ENCODE measurements around the gene PRPF4. TPM values are rescaled to one million over a fixed set of nuclear protein-coding genes. Genes with fewer than 3 reads are reported as not detected.

PRPF4 gene
- total RNA-seq: 24.2 and 25.8 TPM in 2 replicates
- polyA plus RNA-seq: 10.0 and 12.9 TPM in 2 replicates
- polyA plus RNA-seq (2011; cell fraction: cytosol; rRNA removed): 18.6 and 20.8 TPM in 2 replicates
- polyA plus RNA-seq (2011; cell fraction: nucleus; rRNA removed): 13.3 and 15.2 TPM in 2 replicates
- polyA plus RNA-seq (2012): 29.0 and 37.2 TPM in 2 replicates
- 12.5 and 16.4 TPM in 2 replicates for polyA minus RNA-seq
- polyA minus RNA-seq (2011; cell fraction: cytosol; rRNA and poly(A)+ RNA removed): 18.4 TPM
- 4.9 and 10.3 TPM in 2 replicates for polyA minus RNA-seq (2011; cell fraction: nucleus; rRNA and poly(A)+ RNA removed)
- Bru-seq, nascent RNA: percentile 82 among the genes with signal in this experiment
- percentile 79 among the genes with signal in this experiment for BruChase-seq, experiment 1, labeled RNA remaining after a 6-hour chase
- percentile 79 among the genes with signal in this experiment for BruChase-seq, experiment 2, labeled RNA remaining after a 2-hour chase
- long read RNA-seq, transcript PRPF4-201 (14 exons, 2,787 nt): minor isoform, 10 of 76 reads
- long read RNA-seq, transcript PRPF4-202 (14 exons, 3,212 nt): major isoform, 44 of 76 reads
- long read RNA-seq, partial matches to known transcripts: 5 of 76 reads
- long read RNA-seq, other reads (novel, unspliced or antisense): 17 of 76 reads

- Histone ChIP-seq H3K27me3 (ENCODE audit: control insufficient read depth in 2 of 2, insufficient read depth in 2 of 2, low read length in 2 of 2) (no peaks in the 10 kb centered on the region), H3K4me1 (ENCODE audit: control insufficient read depth, extremely low read depth, insufficient read depth, low read length) (peaks cover 13% of the 10 kb centered on the region), H3K9me3 (replicated peaks; ENCODE audit: control insufficient read depth, insufficient read depth, low read length) (no peaks in the 10 kb centered on the region), H2AFZ (ENCODE audit: low read depth, low read length) (peak within 1 kb of the TSS; percentile 75), H3K9ac (replicated peaks; ENCODE audit: extremely low read depth, insufficient read depth, low read length) (peak within 1 kb of the TSS; percentile 95), H3K9me1 (replicated peaks; ENCODE audit: control insufficient read depth, extremely low read depth, insufficient read depth, low read length) (no peaks in the 10 kb centered on the region), H3K4me2 (ENCODE audit: insufficient read depth, low read length) (peak within 1 kb of the TSS; percentile 94), H3K27ac (ENCODE audit: insufficient read depth, low read depth, low read length) (peak within 1 kb of the TSS; percentile 94), H3K36me3 (ENCODE audit: control insufficient read depth in 2 of 2, extremely low read depth in 1 of 2, insufficient read depth in 2 of 2, low read length in 2 of 2) (peaks cover 16% of the 10 kb centered on the region in 2 experiments), H3K79me2 (ENCODE audit: control insufficient read depth, insufficient read depth, low read length) (peaks cover 21% of the 10 kb centered on the region), H4K20me1 (replicated peaks; ENCODE audit: control insufficient read depth, extremely low read depth, insufficient read depth, low read length) (no peaks in the 10 kb centered on the region), H3K4me3 (replicated peaks in 1 of 3; ENCODE audit: insufficient read depth in 1 of 3, low read depth in 1 of 3, low read length in 3 of 3) (peak within 1 kb of the TSS; percentile 55 to 81 (median 74))
- TSS peak; percentile 75 for BruUV-seq (replicated peaks)
- DNase-seq (ENCODE audit: low read depth, low spot score) (peak; percentile 99), FAIRE-seq (peak; percentile 95)
- ChIA-PET CTCF (interaction anchor here (0.7 to 4.4 kb wide), 24 partner anchors 16 to 382 kb away, joined by 3 to 52 read pairs (median 5); partner anchors contain the start of genes ALAD, C9orf43, FKBP15 and POLE3), POLR2A (interaction anchor here (0.5 to 1.7 kb wide), 10 partner anchors 19 to 399 kb away, joined by 3 to 9 read pairs (median 4); partner anchors contain the start of genes ALAD, C9orf43, FKBP15 and POLE3)
- dilution Hi-C loops (cut with MboI; ENCODE audit: extremely low pct_ligation_motif_present, low sequenced_read_pairs) (no loop called here), intact Hi-C loops (cut with micrococcal nuclease) (loop anchor here (1.0 to 2.0 kb wide), 8 partner anchors 54 to 407 kb away; partner anchors contain the start of genes ALAD, C9orf43, FKBP15 and POLE3)
- TF ChIP-seq JUN (IDR thresholded peaks at IDR 0.05; ENCODE audit: borderline replicate concordance, insufficient read depth, insufficient read length, low read depth) (peak; percentile 55), EZH2 (IDR thresholded peaks at IDR 0.05; ENCODE audit: borderline replicate concordance, low read depth, low read length, severe bottlenecking) (no peak), POLR2A (IDR thresholded peaks at IDR 0.05; ENCODE audit: low read depth, low read length) (peak; percentile 94), POLR2AphosphoS5 (IDR thresholded peaks at IDR 0.05; ENCODE audit: insufficient read depth, low read depth, low read length) (peak; percentile 92)
- TF ChIP-seq, protein P1, sequence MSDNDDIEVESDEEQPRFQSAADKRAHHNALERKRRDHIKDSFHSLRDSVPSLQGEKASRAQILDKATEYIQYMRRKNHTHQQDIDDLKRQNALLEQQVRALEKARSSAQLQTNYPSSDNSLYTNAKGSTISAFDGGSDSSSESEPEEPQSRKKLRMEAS (IDR thresholded peaks at IDR 0.05; ENCODE audit: insufficient read depth, insufficient read length): peak; percentile 69
- TF ChIP-seq, protein P2, sequence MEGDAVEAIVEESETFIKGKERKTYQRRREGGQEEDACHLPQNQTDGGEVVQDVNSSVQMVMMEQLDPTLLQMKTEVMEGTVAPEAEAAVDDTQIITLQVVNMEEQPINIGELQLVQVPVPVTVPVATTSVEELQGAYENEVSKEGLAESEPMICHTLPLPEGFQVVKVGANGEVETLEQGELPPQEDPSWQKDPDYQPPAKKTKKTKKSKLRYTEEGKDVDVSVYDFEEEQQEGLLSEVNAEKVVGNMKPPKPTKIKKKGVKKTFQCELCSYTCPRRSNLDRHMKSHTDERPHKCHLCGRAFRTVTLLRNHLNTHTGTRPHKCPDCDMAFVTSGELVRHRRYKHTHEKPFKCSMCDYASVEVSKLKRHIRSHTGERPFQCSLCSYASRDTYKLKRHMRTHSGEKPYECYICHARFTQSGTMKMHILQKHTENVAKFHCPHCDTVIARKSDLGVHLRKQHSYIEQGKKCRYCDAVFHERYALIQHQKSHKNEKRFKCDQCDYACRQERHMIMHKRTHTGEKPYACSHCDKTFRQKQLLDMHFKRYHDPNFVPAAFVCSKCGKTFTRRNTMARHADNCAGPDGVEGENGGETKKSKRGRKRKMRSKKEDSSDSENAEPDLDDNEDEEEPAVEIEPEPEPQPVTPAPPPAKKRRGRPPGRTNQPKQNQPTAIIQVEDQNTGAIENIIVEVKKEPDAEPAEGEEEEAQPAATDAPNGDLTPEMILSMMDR (IDR thresholded peaks at IDR 0.05; ENCODE audit: extremely low read depth in 1 of 2, insufficient read depth in 1 of 2, low read depth in 1 of 2, low read length in 2 of 2): no peak
These were observed at the start of gene PRPF4, which contains the start of gene CDC26 for GRCh38 chr9:113275157-113276131. Gene PRPF4, plus strand, starts transcription at chr9:113275658. Its CDS starts 86 bp downstream, at chr9:113275744. Gene CDC26, minus strand, starts transcription at chr9:113275572. Its CDS starts 3,065 bp downstream, at chr9:113272507.

Measured in endothelial cell of umbilical vein (primary cell).